DOHH2 (cell line): ENCODE results near the gene TMTC2.

Experiments used
- H3F3A ChIP-seq: fragments of 200-600 bp; sonication (generic), shearing (Covaris generic); 2 replicates; pipeline ENCODE4 v1.6.0; 2016; ENCODE audit warnings: antibody characterized with exemption, mild to moderate bottlenecking; ENCODE audit not compliant: control insufficient read depth, insufficient read depth
- H3K27ac ChIP-seq: fragments of 200-600 bp; sonication (generic); 2 replicates; pipeline ENCODE4 v1.5.1; 2014; ENCODE audit warnings: low read depth, mild to moderate bottlenecking, low read length, moderate library complexity
- H3K27me3 ChIP-seq: fragments of 200-600 bp; sonication (generic); 2 replicates; pipeline ENCODE4 v1.6.1; 2014; ENCODE audit warnings: mild to moderate bottlenecking, low read length, mixed read lengths; ENCODE audit not compliant: control insufficient read depth
- H3K36me3 ChIP-seq: fragments of 200-600 bp; sonication (generic); 2 replicates; pipeline ENCODE4 v1.6.1; 2014; ENCODE audit warnings: mild to moderate bottlenecking, low read length, moderate library complexity, mixed read lengths; ENCODE audit not compliant: control insufficient read depth
- H3K4me1 ChIP-seq: fragments of 200-600 bp; sonication (generic); 2 replicates; pipeline ENCODE4 v1.6.1; 2014; ENCODE audit warnings: mild to moderate bottlenecking, low read length, mixed read lengths; ENCODE audit not compliant: control insufficient read depth
- H3K4me2 ChIP-seq: fragments of 200-600 bp; sonication (generic); 2 replicates; pipeline ENCODE4 v1.6.0; 2014; ENCODE audit warnings: mild to moderate bottlenecking, low read length, moderate library complexity
- H3K4me3 ChIP-seq: fragments of 200-600 bp; sonication (generic); 2 replicates; pipeline ENCODE4 v1.5.1; 2014; ENCODE audit warnings: mild to moderate bottlenecking, low read length, mixed read lengths
- H3K79me2 ChIP-seq: fragments of 200-600 bp; sonication (generic); 2 replicates; pipeline ENCODE4 v1.6.1; 2014; ENCODE audit warnings: mild to moderate bottlenecking, low read length, mixed read lengths; ENCODE audit not compliant: control insufficient read depth
- H3K9me2 ChIP-seq: fragments of 200-600 bp; sonication (generic); replicated peaks from 2 replicates; pipeline ENCODE4 v1.6.1; 2014; ENCODE audit warnings: mild to moderate bottlenecking, low read length, mixed read lengths; ENCODE audit not compliant: control insufficient read depth
- H3K9me3 ChIP-seq: fragments of 200-600 bp; sonication (generic); 2 replicates; pipeline ENCODE4 v1.6.1; 2014; ENCODE audit warnings: antibody characterized with exemption, low read length, mixed read lengths; ENCODE audit not compliant: control insufficient read depth, insufficient read depth
- H4K20me1 ChIP-seq: fragments of 200-600 bp; sonication (generic); 2 replicates; pipeline ENCODE4 v1.6.0; 2014; ENCODE audit warnings: low read depth, mild to moderate bottlenecking, antibody characterized with exemption, low read length, moderate library complexity; ENCODE audit not compliant: control insufficient read depth, insufficient read depth
- EZH2phosphoT487 ChIP-seq: fragments of 200-600 bp; sonication (generic); IDR thresholded peaks from 2 replicates; pipeline ENCODE4 v1.6.1; 2017; ENCODE audit warnings: borderline replicate concordance, mild to moderate bottlenecking, antibody characterized with exemption, low read length, moderate library complexity, mixed read lengths
- TF ChIP-seq, protein P1 (sequence below): fragments of 200-600 bp; sonication (generic); IDR thresholded peaks from one replicate; pipeline ENCODE4 v1.5.1; 2014; ENCODE audit warnings: antibody characterized with exemption, mild to moderate bottlenecking, low read depth, low read length; ENCODE audit not compliant: poor library complexity, severe bottlenecking

Gene TMTC2

DNA sequence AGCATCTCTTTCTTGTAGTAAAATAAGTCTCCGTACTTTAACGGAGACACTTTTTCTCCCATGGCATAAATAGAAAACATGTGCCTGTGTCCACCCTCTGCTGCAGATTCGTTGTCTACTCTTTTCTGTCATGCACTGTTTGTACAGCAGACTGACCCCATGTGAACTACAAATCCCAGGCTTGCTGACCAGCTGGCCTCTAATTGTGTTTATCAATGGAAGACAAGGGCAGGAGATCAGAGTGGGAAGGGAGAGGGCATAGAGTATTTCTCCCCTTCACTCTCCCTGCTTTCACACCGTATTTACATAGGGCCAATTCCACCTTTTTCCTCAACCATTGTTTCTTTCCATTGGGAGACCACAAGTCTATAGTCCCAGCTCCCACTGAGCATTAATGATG lies 31.0 kb upstream of the TMTC2 start:
- no peak overlapping the region for H3K27ac ChIP-seq
- TF ChIP-seq, protein P1, sequence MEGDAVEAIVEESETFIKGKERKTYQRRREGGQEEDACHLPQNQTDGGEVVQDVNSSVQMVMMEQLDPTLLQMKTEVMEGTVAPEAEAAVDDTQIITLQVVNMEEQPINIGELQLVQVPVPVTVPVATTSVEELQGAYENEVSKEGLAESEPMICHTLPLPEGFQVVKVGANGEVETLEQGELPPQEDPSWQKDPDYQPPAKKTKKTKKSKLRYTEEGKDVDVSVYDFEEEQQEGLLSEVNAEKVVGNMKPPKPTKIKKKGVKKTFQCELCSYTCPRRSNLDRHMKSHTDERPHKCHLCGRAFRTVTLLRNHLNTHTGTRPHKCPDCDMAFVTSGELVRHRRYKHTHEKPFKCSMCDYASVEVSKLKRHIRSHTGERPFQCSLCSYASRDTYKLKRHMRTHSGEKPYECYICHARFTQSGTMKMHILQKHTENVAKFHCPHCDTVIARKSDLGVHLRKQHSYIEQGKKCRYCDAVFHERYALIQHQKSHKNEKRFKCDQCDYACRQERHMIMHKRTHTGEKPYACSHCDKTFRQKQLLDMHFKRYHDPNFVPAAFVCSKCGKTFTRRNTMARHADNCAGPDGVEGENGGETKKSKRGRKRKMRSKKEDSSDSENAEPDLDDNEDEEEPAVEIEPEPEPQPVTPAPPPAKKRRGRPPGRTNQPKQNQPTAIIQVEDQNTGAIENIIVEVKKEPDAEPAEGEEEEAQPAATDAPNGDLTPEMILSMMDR = no peak
- TF ChIP-seq EZH2phosphoT487 = no peak
- no peaks in the 10 kb centered on the region for H3K4me1 ChIP-seq
- H3K4me3 ChIP-seq = no peak overlapping the region
- no peaks in the 10 kb centered on the region for H3K9me2 ChIP-seq
- H3K4me2 ChIP-seq = no peak overlapping the region
- H4K20me1 ChIP-seq = no peaks in the 10 kb centered on the region
- no peaks in the 10 kb centered on the region for H3F3A ChIP-seq
- H3K36me3 ChIP-seq = no peaks in the 10 kb centered on the region
- no peaks in the 10 kb centered on the region for H3K27me3 ChIP-seq
- no peaks in the 10 kb centered on the region; the same call in 1 of the 2 replicates for H3K9me3 ChIP-seq
- no peaks in the 10 kb centered on the region for H3K79me2 ChIP-seq

DNA sequence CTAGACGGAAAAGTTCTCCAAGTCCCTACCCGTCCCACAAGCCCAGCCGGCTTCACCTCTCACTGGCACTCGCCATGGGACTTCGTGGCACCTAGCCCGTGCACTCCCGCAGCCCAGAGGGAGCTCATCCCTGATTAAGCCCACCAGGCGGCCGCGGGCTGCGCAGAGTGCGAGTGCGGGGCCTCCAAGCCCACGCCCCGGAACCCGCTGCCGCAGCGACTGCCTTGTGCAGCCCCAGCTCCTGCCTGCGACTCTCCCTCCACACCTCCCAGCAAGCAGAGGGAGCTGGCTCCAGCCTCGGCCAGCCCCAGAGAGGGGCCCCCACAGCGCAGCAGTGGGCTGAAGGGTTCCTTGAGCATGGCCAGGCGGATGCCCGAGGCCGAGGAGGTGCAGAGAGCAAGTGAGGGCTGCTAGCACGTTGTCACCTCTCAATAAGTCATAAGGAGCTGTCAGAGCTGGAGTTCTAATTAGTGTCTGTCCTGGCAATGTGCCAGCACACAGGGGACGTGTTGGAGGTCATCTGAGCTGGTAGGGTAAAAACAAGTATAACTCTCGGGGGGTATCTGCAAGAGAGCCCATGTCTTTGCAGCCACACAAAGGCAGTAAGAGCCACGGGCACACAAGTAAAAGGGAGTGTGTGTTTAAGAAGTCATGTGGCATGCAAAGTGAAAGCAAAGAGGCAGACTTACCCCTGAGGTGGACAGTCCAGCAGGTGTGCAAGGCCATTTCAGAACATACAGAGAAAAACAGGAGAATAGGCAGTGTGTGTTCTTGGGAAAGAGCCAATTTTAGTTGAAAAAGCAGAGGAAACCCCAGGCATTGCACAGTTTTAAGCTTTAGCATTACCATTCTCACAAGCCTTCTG lies 27.1 kb upstream of the TMTC2 start:
- TF ChIP-seq, protein P1 = no peak
- TF ChIP-seq EZH2phosphoT487 = no peak
- no peaks in the 10 kb centered on the region for H3K36me3 ChIP-seq
- H3K27me3 ChIP-seq = no peaks in the 10 kb centered on the region
- no peaks in the 10 kb centered on the region for H4K20me1 ChIP-seq
- H3K9me2 ChIP-seq = no peaks in the 10 kb centered on the region
- no peak overlapping the region for H3K4me2 ChIP-seq
- no peak overlapping the region for H3K27ac ChIP-seq
- H3K9me3 ChIP-seq = no peaks in the 10 kb centered on the region; the same call in 1 of the 2 replicates
- H3F3A ChIP-seq = no peaks in the 10 kb centered on the region
- no peak overlapping the region for H3K4me3 ChIP-seq
- no peaks in the 10 kb centered on the region for H3K79me2 ChIP-seq
- no peaks in the 10 kb centered on the region for H3K4me1 ChIP-seq

DNA sequence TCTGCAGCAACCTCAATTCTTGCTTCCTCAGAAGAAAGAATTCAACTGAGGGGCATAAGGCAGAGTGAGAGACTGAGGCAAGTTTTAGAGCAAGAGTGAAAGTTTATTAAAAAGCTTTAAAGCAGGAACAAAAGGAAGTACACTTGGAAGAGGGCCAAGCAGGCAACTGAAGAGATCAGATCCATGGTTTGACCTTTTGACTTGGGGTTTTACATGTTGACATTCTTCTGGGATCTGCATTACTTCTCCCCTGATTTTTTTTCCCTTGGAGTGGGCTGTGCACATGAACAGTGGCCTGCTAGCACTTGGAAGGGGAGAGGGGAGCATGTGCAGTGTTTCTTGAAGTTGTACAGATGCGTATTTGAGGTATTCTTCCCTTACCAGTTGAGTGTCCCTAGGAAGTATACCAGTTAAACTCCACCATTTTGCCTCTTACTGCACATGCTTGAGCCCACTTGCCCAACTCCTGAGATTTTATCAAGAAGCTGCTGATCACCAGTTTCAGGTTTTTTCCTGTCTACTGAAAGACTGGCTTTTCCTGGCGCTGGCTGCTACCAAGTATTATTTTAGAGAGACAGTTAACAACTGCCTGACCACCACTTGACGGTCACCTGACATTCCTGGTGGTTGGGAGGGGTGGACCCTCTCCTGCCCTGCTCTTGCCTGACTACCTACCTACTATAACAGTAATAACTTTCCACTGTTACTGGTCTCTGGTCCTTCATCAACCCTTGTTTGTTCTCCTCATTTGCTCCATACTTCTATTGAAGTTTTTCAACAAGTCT lies 26.0 kb upstream of the TMTC2 start:
- no peak overlapping the region for H3K4me3 ChIP-seq
- H3K4me2 ChIP-seq = no peak overlapping the region

More for the DNA sequence above, 26.0 kb upstream of the TMTC2 start:
- Histone ChIP-seq H3F3A (no peaks in the 10 kb centered on the region), H4K20me1 (no peaks in the 10 kb centered on the region), H3K4me1 (no peaks in the 10 kb centered on the region), H3K27me3 (no peaks in the 10 kb centered on the region), H3K79me2 (no peaks in the 10 kb centered on the region), H3K27ac (no peak overlapping the region), H3K9me3 (no peaks in the 10 kb centered on the region; the same call in 1 of the 2 replicates), H3K36me3 (no peaks in the 10 kb centered on the region), H3K9me2 (no peaks in the 10 kb centered on the region)
- TF ChIP-seq, protein P1 = no peak
- TF ChIP-seq EZH2phosphoT487 = no peak
